GM23338 (cell line): Measurements from ENCODE around the gene GGT6. TPM values are rescaled to one million over a fixed set of nuclear protein-coding genes. Genes with fewer than 3 reads are reported as not detected.
"Not testable (repeated sequence)": the region's sequence is repeated elsewhere in the genome, so short reads cannot be mapped to it uniquely, and the experiment has no call there.

Experiments used
- ATAC-seq: fragments of 200-7000 bp; cut with Tn5 transposase; 3 replicates; pipeline ENCODE4 v1.9.1; 2020
- DNase-seq: peaks from one replicate; pipeline ENCODE4 v3.0.0-alpha.2; 2015; ENCODE audit warnings: low spot score
- H2AFZ ChIP-seq: fragments of 200-600 bp; sonication (generic); 2 replicates; pipeline ENCODE4 v1.8.0; 2016; ENCODE audit warnings: antibody characterized with exemption, mild to moderate bottlenecking, moderate library complexity
- H3F3A ChIP-seq: fragments of 200-600 bp; sonication (generic); replicated peaks from 2 replicates; pipeline ENCODE4 v1.8.0; 2017; ENCODE audit warnings: antibody characterized with exemption, mixed run types, low read depth
- H3K27ac ChIP-seq: fragments of 200-600 bp; sonication (generic); 2 replicates; pipeline ENCODE4 v1.6.1; 2016; ENCODE audit warnings: low read depth
- H3K27me3 ChIP-seq: fragments of 200-600 bp; sonication (generic); 2 replicates; pipeline ENCODE4 v1.8.0; 2016; ENCODE audit warnings: mild to moderate bottlenecking, mixed run types, moderate library complexity; ENCODE audit not compliant: insufficient read depth
- H3K36me3 ChIP-seq: fragments of 200-600 bp; sonication (generic); 2 replicates; pipeline ENCODE4 v1.8.0; 2016; ENCODE audit warnings: mild to moderate bottlenecking; ENCODE audit not compliant: insufficient read depth
- H3K4me1 ChIP-seq: fragments of 200-600 bp; sonication (generic); 2 replicates; pipeline ENCODE4 v1.8.0; 2016; ENCODE audit warnings: mild to moderate bottlenecking, moderate library complexity; ENCODE audit not compliant: insufficient read depth
- H3K4me2 ChIP-seq: fragments of 200-600 bp; sonication (generic); 2 replicates; pipeline ENCODE4 v1.7.1; 2017; ENCODE audit warnings: mixed run types
- H3K4me3 ChIP-seq: fragments of 200-600 bp; sonication (generic); 2 replicates; pipeline ENCODE4 v1.6.1; 2016; ENCODE audit warnings: mixed run types
- H3K79me2 ChIP-seq: fragments of 200-600 bp; sonication (generic); replicated peaks from 2 replicates; pipeline ENCODE4 v1.8.0; 2017; ENCODE audit warnings: mild to moderate bottlenecking; ENCODE audit not compliant: insufficient read depth
- H3K9me2 ChIP-seq: fragments of 200-600 bp; sonication (generic); 2 replicates; pipeline ENCODE4 v1.8.0; 2017; ENCODE audit not compliant: insufficient read depth
- H4K20me1 ChIP-seq: fragments of 200-600 bp; sonication (generic); replicated peaks from 2 replicates; pipeline ENCODE4 v1.8.0; 2017; ENCODE audit warnings: mild to moderate bottlenecking; ENCODE audit not compliant: insufficient read depth
- H3K27ac Mint-ChIP-seq: 2 replicates; pipeline ENCODE4 v1.8.0; 2020; ENCODE audit warnings: inconsistent platforms, mild to moderate bottlenecking, moderate library complexity, mixed read lengths
- H3K27me3 Mint-ChIP-seq: 3 replicates; pipeline ENCODE4 v1.8.0; 2022; ENCODE audit warnings: low read depth, mild to moderate bottlenecking, moderate library complexity, mixed read lengths, inconsistent platforms; ENCODE audit not compliant: insufficient read depth, poor library complexity
- H3K36me3 Mint-ChIP-seq: 3 replicates; pipeline ENCODE4 v1.8.0; 2021; ENCODE audit warnings: low read depth, mild to moderate bottlenecking, inconsistent platforms, moderate library complexity, mixed read lengths
- H3K4me1 Mint-ChIP-seq: 3 replicates; pipeline ENCODE4 v1.8.0; 2020; ENCODE audit warnings: mild to moderate bottlenecking, inconsistent platforms, mixed read lengths
- H3K4me3 Mint-ChIP-seq: 3 replicates; pipeline ENCODE4 v1.8.0; 2021; ENCODE audit warnings: moderate library complexity, mild to moderate bottlenecking, inconsistent platforms, mixed read lengths
- H3K9me3 Mint-ChIP-seq: 3 replicates; pipeline ENCODE4 v1.8.0; 2020; ENCODE audit warnings: moderate library complexity, mild to moderate bottlenecking, inconsistent platforms, mixed read lengths
- CREB1 ChIP-seq: fragments of 250-450 bp; sonication (Bioruptor Pico); IDR thresholded peaks from 2 replicates; pipeline ENCODE4 v1.5.0; 2020; ENCODE audit warnings: low read depth, mild to moderate bottlenecking, moderate library complexity
- EZH2 ChIP-seq: fragments of 200-600 bp; sonication (generic); IDR thresholded peaks from one replicate; pipeline ENCODE4 v1.8.0; 2017; ENCODE audit warnings: antibody characterized with exemption, mild to moderate bottlenecking, low read depth; ENCODE audit not compliant: unreplicated experiment
- ZNF331 ChIP-seq: fragments of 250-450 bp; sonication (Bioruptor Pico); IDR thresholded peaks from 2 replicates; pipeline ENCODE4 v1.5.0; 2020; ENCODE audit warnings: low read depth, mild to moderate bottlenecking, moderate library complexity
- polyA plus RNA-seq: library from polyadenylated mRNA; unstranded; fragments of >200 nt; fragmentation: Nextera tagmentation; extraction: Ambion mirVana; gene quantifications from 2 replicates; pipeline ENCODE4 v1.2.1, GENCODE V29; 2016
- total RNA-seq: library from RNA; depleted of rRNA; stranded (reverse); fragments of >200 nt; shearing (Covaris generic); gene quantifications from 2 replicates; pipeline ENCODE4 v1.2.3, GENCODE V29; 2014
- TF ChIP-seq, protein P1 (sequence below): IDR thresholded peaks from one replicate; pipeline ENCODE4 v1.6.1; 2018; ENCODE audit warnings: antibody characterized with exemption; ENCODE audit not compliant: unreplicated experiment
- TF ChIP-seq, protein P2 (sequence below), 2 experiments: fragments of 200-600 bp in 1 of 2; sonication (generic) in 1 of 2; conservative IDR thresholded peaks; 2 replicates each; pipeline versions ENCODE4 v1.5.1 to v1.6.1; 2016 to 2017; ENCODE audit warnings: antibody characterized with exemption in 2 of 2, low read depth in 2 of 2, mild to moderate bottlenecking in 2 of 2, moderate library complexity in 1 of 2

Gene GGT6
- total and polyA plus RNA-seq, 2 experiments from 2014 or later = 0.24 TPM; not detected in 1

DNA sequence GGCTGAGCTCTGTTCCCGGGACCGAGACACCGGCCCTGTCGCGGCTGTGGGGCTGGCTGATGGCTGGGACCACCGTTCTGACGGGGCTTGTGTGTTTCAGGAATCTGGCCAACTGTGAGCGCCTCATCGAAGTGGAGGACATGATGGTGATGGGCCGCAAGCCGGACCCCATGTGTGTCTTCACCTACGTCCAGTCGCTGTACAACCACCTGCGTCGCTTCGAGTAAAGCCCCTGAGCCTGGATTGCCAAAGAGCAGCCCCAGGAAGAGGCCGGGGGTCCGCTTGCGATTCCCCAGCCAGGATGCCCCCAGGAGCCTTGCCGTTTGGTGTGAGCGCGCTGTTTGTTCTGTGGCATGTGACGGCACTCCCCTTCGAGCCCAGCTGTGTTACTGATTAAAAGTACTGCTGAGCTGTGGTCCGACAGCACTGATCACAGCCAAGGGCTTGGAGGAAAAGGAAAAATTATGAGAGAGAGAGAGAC lies 46.9 kb upstream of the GGT6 start:
- H3K4me3 Mint-ChIP-seq = no peak overlapping the region
- H3K36me3 Mint-ChIP-seq = no peaks in the 10 kb centered on the region; the same call in 2 of the 3 replicates
- ATAC-seq = no peak; the same call in 2 of the 3 replicates

DNA sequence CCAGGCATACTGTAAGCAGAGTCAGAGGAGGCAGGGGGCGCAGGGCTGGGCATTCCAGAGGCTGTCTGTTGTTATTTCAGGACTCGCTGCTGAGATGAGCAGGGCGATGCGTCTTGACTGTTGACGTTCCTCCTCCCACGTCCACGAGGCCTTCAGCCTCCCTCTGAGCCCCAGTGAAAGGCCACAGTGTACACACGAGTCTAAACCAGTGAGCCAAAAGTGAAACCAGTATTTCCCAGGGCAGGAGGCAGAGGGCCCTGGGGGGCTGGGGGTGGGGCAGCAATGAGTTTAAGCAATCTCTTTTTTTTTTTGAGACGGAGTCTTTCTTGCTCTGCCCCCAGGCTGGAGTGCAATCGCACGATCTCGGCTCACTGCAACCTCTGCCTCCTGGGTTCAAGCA lies 45.4 kb upstream of the GGT6 start:
- H3K27ac Mint-ChIP-seq = no peak overlapping the region
- no peaks in the 10 kb centered on the region; the same call in 2 of the 3 replicates for H3K36me3 Mint-ChIP-seq
- H3K4me3 Mint-ChIP-seq = no peak overlapping the region
- Histone ChIP-seq H3K9me2 (no peaks in the 10 kb centered on the region), H3K36me3 (no peaks in the 10 kb centered on the region), H3K27ac (no peak overlapping the region), H3F3A (no peaks in the 10 kb centered on the region), H3K4me3 (no peak overlapping the region), H3K4me2 (no peak overlapping the region), H4K20me1 (no peaks in the 10 kb centered on the region), H3K27me3 (no peaks in the 10 kb centered on the region), H3K4me1 (peaks cover 2% of the 10 kb centered on the region; the same call in 1 of the 2 replicates), H3K79me2 (no peaks in the 10 kb centered on the region), H2AFZ (no peak overlapping the region)
- peaks cover 15% of the 10 kb centered on the region for H3K27me3 Mint-ChIP-seq
- H3K9me3 Mint-ChIP-seq = no peaks in the 10 kb centered on the region
- no peak for TF ChIP-seq ZNF331 (CRISPR knock-in tag)
- TF ChIP-seq EZH2 = no peak
- TF ChIP-seq CREB1 = no peak
- TF ChIP-seq, protein P1, sequence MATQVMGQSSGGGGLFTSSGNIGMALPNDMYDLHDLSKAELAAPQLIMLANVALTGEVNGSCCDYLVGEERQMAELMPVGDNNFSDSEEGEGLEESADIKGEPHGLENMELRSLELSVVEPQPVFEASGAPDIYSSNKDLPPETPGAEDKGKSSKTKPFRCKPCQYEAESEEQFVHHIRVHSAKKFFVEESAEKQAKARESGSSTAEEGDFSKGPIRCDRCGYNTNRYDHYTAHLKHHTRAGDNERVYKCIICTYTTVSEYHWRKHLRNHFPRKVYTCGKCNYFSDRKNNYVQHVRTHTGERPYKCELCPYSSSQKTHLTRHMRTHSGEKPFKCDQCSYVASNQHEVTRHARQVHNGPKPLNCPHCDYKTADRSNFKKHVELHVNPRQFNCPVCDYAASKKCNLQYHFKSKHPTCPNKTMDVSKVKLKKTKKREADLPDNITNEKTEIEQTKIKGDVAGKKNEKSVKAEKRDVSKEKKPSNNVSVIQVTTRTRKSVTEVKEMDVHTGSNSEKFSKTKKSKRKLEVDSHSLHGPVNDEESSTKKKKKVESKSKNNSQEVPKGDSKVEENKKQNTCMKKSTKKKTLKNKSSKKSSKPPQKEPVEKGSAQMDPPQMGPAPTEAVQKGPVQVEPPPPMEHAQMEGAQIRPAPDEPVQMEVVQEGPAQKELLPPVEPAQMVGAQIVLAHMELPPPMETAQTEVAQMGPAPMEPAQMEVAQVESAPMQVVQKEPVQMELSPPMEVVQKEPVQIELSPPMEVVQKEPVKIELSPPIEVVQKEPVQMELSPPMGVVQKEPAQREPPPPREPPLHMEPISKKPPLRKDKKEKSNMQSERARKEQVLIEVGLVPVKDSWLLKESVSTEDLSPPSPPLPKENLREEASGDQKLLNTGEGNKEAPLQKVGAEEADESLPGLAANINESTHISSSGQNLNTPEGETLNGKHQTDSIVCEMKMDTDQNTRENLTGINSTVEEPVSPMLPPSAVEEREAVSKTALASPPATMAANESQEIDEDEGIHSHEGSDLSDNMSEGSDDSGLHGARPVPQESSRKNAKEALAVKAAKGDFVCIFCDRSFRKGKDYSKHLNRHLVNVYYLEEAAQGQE = no peak
- TF ChIP-seq, protein P2, sequence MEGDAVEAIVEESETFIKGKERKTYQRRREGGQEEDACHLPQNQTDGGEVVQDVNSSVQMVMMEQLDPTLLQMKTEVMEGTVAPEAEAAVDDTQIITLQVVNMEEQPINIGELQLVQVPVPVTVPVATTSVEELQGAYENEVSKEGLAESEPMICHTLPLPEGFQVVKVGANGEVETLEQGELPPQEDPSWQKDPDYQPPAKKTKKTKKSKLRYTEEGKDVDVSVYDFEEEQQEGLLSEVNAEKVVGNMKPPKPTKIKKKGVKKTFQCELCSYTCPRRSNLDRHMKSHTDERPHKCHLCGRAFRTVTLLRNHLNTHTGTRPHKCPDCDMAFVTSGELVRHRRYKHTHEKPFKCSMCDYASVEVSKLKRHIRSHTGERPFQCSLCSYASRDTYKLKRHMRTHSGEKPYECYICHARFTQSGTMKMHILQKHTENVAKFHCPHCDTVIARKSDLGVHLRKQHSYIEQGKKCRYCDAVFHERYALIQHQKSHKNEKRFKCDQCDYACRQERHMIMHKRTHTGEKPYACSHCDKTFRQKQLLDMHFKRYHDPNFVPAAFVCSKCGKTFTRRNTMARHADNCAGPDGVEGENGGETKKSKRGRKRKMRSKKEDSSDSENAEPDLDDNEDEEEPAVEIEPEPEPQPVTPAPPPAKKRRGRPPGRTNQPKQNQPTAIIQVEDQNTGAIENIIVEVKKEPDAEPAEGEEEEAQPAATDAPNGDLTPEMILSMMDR (conservative IDR thresholded peaks at IDR 0.05; ENCODE audit: low read depth in 2 of 2) = no peak
- peaks cover 21% of the 10 kb centered on the region for H3K4me1 Mint-ChIP-seq
- DNase-seq (no peak), ATAC-seq (no peak; the same call in 2 of the 3 replicates)

More for the DNA sequence above, 46.9 kb upstream of the GGT6 start:
- Histone ChIP-seq H3K36me3 (no peaks in the 10 kb centered on the region), H3K79me2 (no peaks in the 10 kb centered on the region), H3K27me3 (no peaks in the 10 kb centered on the region), H4K20me1 (no peaks in the 10 kb centered on the region), H3F3A (no peaks in the 10 kb centered on the region), H3K4me2 (no peak overlapping the region), H3K4me1 (no peaks in the 10 kb centered on the region), H3K4me3 (no peak overlapping the region), H2AFZ (0 out of 2 replicates have a peak overlapping the region, but pooled peaks have one; percentile 32), H3K27ac (no peak overlapping the region), H3K9me2 (no peaks in the 10 kb centered on the region)
- H3K27me3 Mint-ChIP-seq = peaks cover 10% of the 10 kb centered on the region
- peak overlapping the region; percentile 55 for H3K27ac Mint-ChIP-seq
- TF ChIP-seq, protein P1 = no peak
- no peaks in the 10 kb centered on the region for H3K9me3 Mint-ChIP-seq
- peaks cover 20% of the 10 kb centered on the region for H3K4me1 Mint-ChIP-seq
- no peak for DNase-seq

DNA sequence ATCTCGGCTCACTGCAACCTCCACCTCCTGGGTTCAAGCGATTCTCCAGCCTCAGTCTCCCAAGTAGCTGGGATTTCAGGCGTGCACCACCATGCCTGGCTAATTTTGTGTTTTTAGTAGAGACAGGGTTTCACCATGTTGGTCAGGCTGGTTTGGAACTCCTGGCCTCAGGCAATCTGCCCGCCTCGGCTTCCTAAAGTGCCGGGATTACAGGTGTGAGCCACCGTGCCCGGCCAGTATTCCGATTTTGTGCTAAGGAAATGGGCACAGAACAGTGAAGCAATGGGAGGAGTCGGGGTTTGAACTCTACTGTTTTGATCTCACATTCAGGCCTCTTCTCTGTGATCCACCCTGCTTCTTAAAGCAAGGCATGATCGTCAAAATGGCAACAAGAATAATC lies 44.4 kb upstream of the GGT6 start:
- H3K4me2 ChIP-seq, H3K4me3 ChIP-seq, H3K27ac Mint-ChIP-seq, ATAC-seq, H3K4me3 Mint-ChIP-seq, H4K20me1 ChIP-seq, DNase-seq, H3K27ac ChIP-seq, H3K79me2 ChIP-seq, H3K36me3 Mint-ChIP-seq, H3K9me2 ChIP-seq, H3K36me3 ChIP-seq, H3K27me3 ChIP-seq, H3F3A ChIP-seq, H2AFZ ChIP-seq, H3K9me3 Mint-ChIP-seq: not testable (repeated sequence)
- H3K4me1 ChIP-seq = peaks cover 13% of the 10 kb centered on the region
- Mint-ChIP-seq H3K27me3 (peaks cover 21% of the 10 kb centered on the region), H3K4me1 (peaks cover 32% of the 10 kb centered on the region)
